Psoas muscle (tissue), 8 donors: Measurements from ENCODE around the gene IQCK. TPM values are rescaled to one million over a fixed set of nuclear protein-coding genes. Genes with fewer than 3 reads are reported as not detected.
A peak's percentile ranks its signal among the peaks of the same experiment; 100 is the strongest.

Experiments
- ATAC-seq, 4 donors: fragments of 200-7000 bp; cut with Tn5 transposase; one replicate each; pipeline ENCODE4 v1.9.1; 2020; ENCODE audit warnings: moderate library complexity in 3 of 4, mild to moderate bottlenecking in 2 of 4
- DNase-seq, 2 donors: peaks; one replicate each; pipeline ENCODE4 v3.0.0-alpha.2; 2020
- H3K27ac ChIP-seq: fragments of 200-600 bp; one replicate; pipeline ENCODE4 v1.8.0; 2022
- H3K27me3 ChIP-seq, 3 donors: fragments of 200-600 bp in 1 of 3; one replicate each; pipeline versions ENCODE4 v1.6.1 to v1.8.0; 2013 to 2022; ENCODE audit warnings: low read length in 2 of 3, mild to moderate bottlenecking in 2 of 3, moderate library complexity in 1 of 3; ENCODE audit not compliant: insufficient read depth in 3 of 3
- H3K36me3 ChIP-seq, 2 donors: fragments of 200-600 bp in 1 of 2; one replicate each; pipeline versions ENCODE4 v1.6.1 to v1.8.0; 2013 to 2022; ENCODE audit warnings: low read depth in 1 of 2, mild to moderate bottlenecking in 1 of 2, moderate library complexity in 1 of 2; ENCODE audit not compliant: insufficient read depth in 1 of 2
- H3K4me1 ChIP-seq: fragments of 200-600 bp; one replicate; pipeline ENCODE4 v1.8.0; 2022
- H3K4me3 ChIP-seq: fragments of 200-600 bp; one replicate; pipeline ENCODE4 v1.8.0; 2022; ENCODE audit warnings: mild to moderate bottlenecking
- H3K9me3 ChIP-seq: fragments of 200-600 bp; one replicate; pipeline ENCODE4 v1.8.0; 2022
- WGBS, 3 donors: extraction: QIAGEN DNeasy Blood & Tissue Kit; methylation state at CpG; one replicate each; pipeline versions ENCODE4 v1.1.6 to v1.1.7; 2013; 5-methylcytosine and 5-hydroxymethylcytosine counted together
- intact Hi-C, 2 donors: fragments of 100-400 bp; cut with DNase I; formaldehyde crosslinking; loops; one replicate each; pipeline versions ENCODE4 v1.11.0 to v1.14.2; 2022
- polyA plus RNA-seq, 3 donors: library from polyadenylated mRNA; stranded (reverse); fragments of 200-250 nt; gene quantifications; one replicate each; pipeline ENCODE4 v1.2.3, GENCODE V29; 2013
- total RNA-seq, 4 donors: library from RNA; stranded (reverse); fragmentation: NEBNext Ultra II Directional in 2 of 4; extraction: Animal tissue kit (Norgen Biotek cat#: 25700) in 2 of 4; gene quantifications; one replicate each; pipeline versions ENCODE4 v1.2.1 to v1.2.4, GENCODE V29; 2021 to 2023
- TF ChIP-seq, protein P1 (sequence below): fragments of 200-600 bp; IDR thresholded peaks from one replicate; pipeline ENCODE4 v1.8.0; 2022; ENCODE audit warnings: antibody characterized with exemption
- donor health status: healthy with polysubstance abuse.
- donor health status: DM: no; HTN: no; CAD: no; lungs with moderate emphysema.
- donor health status: Bipolar disorder and iron deficiency.
- donor health status: healthy.
- donor health status: DM: yes; HTN: yes; CAD: no.
- donor health status: DM: no; HTN: no; CAD: no.
- donor health status: DM: no; HTN: no; CAD: no.
- donor health status: DM: yes; HTN: yes; CAD: no.

Gene IQCK
- total and polyA plus RNA-seq, 7 donors = 4.3 to 9.9 (median 6.3) TPM

DNA sequence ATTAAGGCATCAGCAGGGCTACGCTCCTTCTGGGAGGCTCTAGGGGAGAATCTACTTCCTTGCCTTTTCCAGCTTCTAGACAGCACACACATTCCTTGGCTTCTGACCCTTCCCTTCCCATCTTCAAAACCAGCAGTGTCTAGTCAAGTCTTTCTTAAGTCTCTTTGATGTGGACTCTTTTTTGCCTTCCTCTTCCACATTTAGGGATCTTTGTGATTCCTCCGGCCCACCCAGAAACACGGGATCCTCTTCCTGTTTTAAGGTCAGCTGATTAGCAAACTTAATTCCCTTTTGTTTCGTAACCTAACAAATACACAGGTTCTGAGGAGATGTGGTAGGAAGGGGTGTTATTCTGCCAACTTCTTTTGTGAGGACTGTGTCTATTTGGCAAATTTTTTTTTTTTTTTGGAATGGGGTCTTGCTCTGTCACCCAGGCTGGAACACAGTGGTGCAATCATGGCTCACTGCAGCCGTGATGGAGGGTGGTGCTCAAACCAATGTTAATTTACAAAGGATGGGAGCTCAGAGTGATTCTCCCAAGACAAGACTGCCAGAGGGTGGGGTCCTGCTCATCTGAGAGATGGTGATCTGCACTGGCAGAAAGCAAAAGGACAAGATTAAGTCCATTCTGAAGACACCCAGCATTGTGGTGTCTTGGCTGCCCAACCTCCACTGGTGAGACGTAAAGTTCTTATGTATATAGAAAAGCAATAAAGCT lies 14.7 kb upstream of the IQCK start:
- DNase-seq (no peak), ATAC-seq (no peak)
- Histone ChIP-seq H3K4me3 (no peak overlapping the region), H3K27ac (no peak overlapping the region), H3K9me3 (no peaks in the 10 kb centered on the region), H3K27me3 (no peaks in the 10 kb centered on the region), H3K4me1 (peaks cover 21% of the 10 kb centered on the region), H3K36me3 (peaks cover 0 to 76% of the 10 kb centered on the region in 2 donors)
- intact Hi-C loops = loop anchor here in 1 of 2 donors (5.0 kb wide), 1 partner anchor 46 kb away; no protein-coding TSS in a partner anchor
- WGBS, 3 donors = 77 to 88% (median 85%) methylated on average over 6 of the region's 6 CpGs
- TF ChIP-seq, protein P1, sequence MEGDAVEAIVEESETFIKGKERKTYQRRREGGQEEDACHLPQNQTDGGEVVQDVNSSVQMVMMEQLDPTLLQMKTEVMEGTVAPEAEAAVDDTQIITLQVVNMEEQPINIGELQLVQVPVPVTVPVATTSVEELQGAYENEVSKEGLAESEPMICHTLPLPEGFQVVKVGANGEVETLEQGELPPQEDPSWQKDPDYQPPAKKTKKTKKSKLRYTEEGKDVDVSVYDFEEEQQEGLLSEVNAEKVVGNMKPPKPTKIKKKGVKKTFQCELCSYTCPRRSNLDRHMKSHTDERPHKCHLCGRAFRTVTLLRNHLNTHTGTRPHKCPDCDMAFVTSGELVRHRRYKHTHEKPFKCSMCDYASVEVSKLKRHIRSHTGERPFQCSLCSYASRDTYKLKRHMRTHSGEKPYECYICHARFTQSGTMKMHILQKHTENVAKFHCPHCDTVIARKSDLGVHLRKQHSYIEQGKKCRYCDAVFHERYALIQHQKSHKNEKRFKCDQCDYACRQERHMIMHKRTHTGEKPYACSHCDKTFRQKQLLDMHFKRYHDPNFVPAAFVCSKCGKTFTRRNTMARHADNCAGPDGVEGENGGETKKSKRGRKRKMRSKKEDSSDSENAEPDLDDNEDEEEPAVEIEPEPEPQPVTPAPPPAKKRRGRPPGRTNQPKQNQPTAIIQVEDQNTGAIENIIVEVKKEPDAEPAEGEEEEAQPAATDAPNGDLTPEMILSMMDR = no peak

DNA sequence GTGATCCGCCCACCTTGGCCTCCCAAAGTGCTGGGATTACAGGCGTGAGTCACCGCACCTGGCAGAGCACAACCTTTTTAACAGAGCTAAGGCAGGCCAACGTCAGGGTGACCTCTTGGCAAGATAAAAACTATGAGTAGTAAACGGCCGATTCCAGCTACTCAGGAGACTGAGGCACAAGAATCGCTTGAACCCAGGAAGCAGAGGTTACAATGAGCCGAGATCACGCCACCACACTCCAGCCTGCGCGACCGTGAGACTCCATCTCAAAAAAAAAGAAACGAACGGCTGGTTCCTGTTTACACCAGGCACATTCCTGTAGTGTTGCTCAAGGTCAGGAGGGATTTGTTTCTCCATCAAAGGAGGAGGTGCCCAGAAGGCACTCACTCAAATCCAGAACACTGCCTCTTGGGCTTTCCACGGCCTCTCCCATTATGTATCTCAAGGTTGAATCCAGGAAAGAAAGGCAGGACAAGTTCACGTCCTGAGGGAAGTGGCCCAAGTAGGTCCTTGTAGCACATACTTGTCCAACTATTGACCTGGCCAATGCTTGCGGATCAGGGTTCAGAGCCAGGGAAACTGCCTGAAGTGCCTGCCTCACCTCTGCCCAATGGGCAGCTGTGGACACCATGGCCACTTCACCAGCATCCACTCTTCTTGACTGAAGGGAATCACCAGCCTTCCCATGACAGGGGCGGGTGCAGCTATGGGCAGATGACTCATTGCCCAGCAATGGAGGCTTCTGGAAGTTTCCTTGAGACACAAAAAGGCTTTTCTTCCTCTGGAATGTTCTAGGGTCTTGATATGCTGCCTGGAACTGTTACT lies 13.5 kb upstream of the IQCK start:
- peak; percentile 49 to 64 for DNase-seq
- no peak overlapping the region for H3K4me3 ChIP-seq
- peak; percentile 33 to 81 (median 71) for ATAC-seq
- H3K9me3 ChIP-seq = no peaks in the 10 kb centered on the region
- H3K36me3 ChIP-seq = peaks cover 0 to 88% of the 10 kb centered on the region in 2 donors
- H3K27me3 ChIP-seq = no peaks in the 10 kb centered on the region
- H3K4me1 ChIP-seq = peaks cover 14% of the 10 kb centered on the region
- TF ChIP-seq, protein P1 = no peak
- WGBS, 3 donors = 59 to 65% (median 63%) methylated on average over 18 of the region's 18 CpGs
- intact Hi-C loops = loop anchor here in 1 of 2 donors (5.0 kb wide), 1 partner anchor 47 kb away; no protein-coding TSS in a partner anchor
- H3K27ac ChIP-seq = peak overlapping the region; percentile 74

DNA sequence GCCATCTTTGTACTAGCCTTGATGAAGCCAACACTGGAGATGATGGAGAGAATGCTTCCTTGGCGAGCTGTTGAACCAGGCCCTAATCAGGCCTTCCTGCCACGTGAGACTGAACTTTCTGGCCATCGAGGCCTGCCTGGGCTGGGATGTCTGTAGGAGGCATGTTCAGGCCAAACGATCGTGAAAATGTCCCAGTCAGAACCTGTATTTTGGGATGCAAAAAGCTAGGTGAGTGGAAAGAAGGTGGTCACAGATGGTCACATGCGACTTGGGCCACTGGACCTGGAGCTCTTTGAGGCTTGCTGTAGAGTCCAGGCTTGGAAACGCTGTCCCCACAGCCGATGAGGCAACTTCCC lies 12.9 kb upstream of the IQCK start:
- Histone ChIP-seq H3K4me1 (peaks cover 14% of the 10 kb centered on the region), H3K27ac (peak overlapping the region; percentile 74), H3K9me3 (no peaks in the 10 kb centered on the region), H3K4me3 (no peak overlapping the region), H3K36me3 (peaks cover 0 to 88% of the 10 kb centered on the region in 2 donors), H3K27me3 (no peaks in the 10 kb centered on the region)
- 95% methylated on average over 8 of the region's 8 CpGs for WGBS, 3 donors
- DNase-seq (no peak), ATAC-seq (peak in 1 of 4 donors; percentile 12)
- intact Hi-C loops = no loop called here
- TF ChIP-seq, protein P1 = no peak

DNA sequence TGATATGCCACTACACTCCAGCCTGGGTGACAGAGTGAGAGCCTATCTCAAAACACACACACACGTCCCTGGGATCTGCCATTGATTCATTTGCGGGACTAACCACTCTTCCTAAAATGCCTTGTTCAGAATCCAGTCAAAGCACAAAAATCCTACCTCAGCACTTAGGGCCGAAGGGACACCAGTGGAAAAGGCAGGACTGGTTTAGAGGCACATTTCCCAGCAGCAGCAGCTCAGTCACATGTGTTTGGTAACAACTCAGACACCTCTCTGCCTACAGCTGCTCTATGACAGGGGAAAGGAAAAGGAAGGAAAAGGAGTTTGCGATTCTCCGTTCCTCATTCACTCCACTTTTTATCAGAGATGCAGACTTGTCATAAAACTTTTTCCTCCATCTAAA lies 12.2 kb upstream of the IQCK start:
- WGBS, 3 donors = 80 to 93% (median 84%) methylated on average over 5 of the region's 5 CpGs
- DNase-seq (no peak), ATAC-seq (no peak)
- Histone ChIP-seq H3K36me3 (peaks cover 0 to 86% of the 10 kb centered on the region in 2 donors), H3K9me3 (no peaks in the 10 kb centered on the region), H3K27ac (peak overlapping the region; percentile 74), H3K27me3 (no peaks in the 10 kb centered on the region), H3K4me3 (no peak overlapping the region), H3K4me1 (peaks cover 8% of the 10 kb centered on the region)
- intact Hi-C loops = no loop called here
- TF ChIP-seq, protein P1 = no peak
